ENCODE measurements around the gene PRAMEF12.

PRAMEF12 gene

DNA sequence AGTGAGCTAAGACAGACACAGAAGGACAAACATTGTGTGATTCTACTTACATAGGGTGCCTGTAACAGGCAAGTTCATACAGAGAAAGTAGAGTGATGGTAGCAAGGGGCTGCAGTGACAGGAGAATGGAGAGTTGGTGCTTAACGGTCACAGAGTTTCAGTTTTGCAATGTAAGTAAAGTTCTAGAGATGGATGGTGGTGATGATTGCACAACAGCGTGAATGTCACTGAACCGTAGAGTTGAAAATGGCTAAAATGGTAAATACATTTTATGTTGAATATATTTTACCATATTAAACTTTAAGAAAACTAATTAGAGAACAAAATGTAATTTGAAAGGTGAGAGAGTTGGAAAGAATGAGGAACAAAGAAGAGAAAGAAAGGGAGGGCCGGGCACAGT is 18.8 kb upstream of the PRAMEF12 start:
- Histone ChIP-seq H3K27ac (ENCODE audit: low read depth, low read length) (no peak overlapping the region), H2AFZ (ENCODE audit: low read length, unreplicated experiment) (no peak overlapping the region), H3K4me1 (ENCODE audit: control insufficient read depth, insufficient read depth, low read length, unreplicated experiment) (no peaks in the 10 kb centered on the region), H3K27me3 (ENCODE audit: insufficient read depth, low read length) (no peaks in the 10 kb centered on the region; the same call in 1 of the 2 replicates), H3K4me3 (ENCODE audit: low read depth, low read length) (no peak overlapping the region), H3K36me3 (ENCODE audit: insufficient read depth, low read length) (no peaks in the 10 kb centered on the region), H3K79me2 (ENCODE audit: control insufficient read depth, insufficient read depth, low read length, unreplicated experiment) (no peaks in the 10 kb centered on the region)

DNA sequence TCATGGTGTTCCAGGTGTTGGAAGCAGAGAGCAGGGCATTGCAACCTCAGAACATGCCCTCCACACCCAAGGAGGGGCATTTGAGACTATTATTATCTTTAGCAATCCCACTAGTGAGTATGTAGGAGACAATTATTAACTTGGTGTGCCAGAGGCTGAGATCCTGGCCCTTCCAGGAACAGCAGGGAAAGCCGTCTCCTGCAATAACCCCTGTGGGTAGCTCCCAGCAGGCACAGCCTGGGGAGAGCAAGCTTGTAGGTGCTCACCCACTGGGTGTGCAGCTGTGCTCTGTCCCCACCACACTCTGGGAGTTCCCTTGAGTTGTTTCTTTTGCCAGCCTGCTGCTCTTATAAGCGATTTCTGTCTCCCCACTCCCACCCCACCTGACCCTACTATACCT is 17.3 kb upstream of the PRAMEF12 start:
- H3K4me3 ChIP-seq (ENCODE audit: low read depth, low read length): no peak overlapping the region
- H3K36me3 ChIP-seq (ENCODE audit: insufficient read depth, low read length): no peaks in the 10 kb centered on the region
- H3K4me1 ChIP-seq (ENCODE audit: control insufficient read depth, insufficient read depth, low read length, unreplicated experiment): no peaks in the 10 kb centered on the region
- H3K27ac ChIP-seq (ENCODE audit: low read depth, low read length): no peak overlapping the region
- no peak overlapping the region for H2AFZ ChIP-seq (ENCODE audit: low read length, unreplicated experiment)
- no peaks in the 10 kb centered on the region; the same call in 1 of the 2 replicates for H3K27me3 ChIP-seq (ENCODE audit: insufficient read depth, low read length)
- H3K79me2 ChIP-seq (ENCODE audit: control insufficient read depth, insufficient read depth, low read length, unreplicated experiment): no peaks in the 10 kb centered on the region

DNA sequence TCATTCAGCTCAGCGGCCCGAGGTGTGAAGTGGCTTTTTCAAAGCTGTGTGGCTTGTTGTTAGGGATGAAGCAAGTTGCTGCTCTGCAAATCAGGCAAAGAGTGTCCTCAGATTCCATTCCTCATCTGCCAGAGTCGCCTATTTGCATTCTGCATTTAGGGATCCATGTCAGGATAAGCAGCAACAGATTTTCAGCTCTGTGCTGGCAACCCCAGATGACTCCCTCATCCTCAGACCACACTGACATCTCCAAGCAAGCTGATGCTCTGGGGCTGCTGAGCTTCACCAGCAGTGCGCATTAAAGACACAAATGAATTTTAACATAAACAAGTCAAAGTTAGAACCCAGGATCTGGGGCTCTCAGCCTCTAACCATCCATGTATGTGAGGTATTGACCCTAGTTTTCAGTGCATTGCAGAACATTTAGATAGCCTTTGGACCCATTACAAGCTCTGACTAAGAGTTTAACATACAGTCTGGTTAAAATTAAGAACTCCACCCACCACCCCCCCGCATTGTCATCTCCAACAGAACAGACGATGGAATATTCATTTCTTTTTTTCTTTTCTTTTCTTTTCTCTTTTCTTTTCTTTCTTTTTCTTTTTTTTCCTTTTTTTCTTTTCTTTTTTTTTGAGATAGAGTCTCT is 16.6 kb upstream of the PRAMEF12 start:
- H3K27me3 ChIP-seq (ENCODE audit: insufficient read depth, low read length): no peaks in the 10 kb centered on the region; the same call in 1 of the 2 replicates
- H3K4me1 ChIP-seq (ENCODE audit: control insufficient read depth, insufficient read depth, low read length, unreplicated experiment): no peaks in the 10 kb centered on the region
- H3K79me2 ChIP-seq (ENCODE audit: control insufficient read depth, insufficient read depth, low read length, unreplicated experiment): no peaks in the 10 kb centered on the region
- H3K4me3 ChIP-seq (ENCODE audit: low read depth, low read length): no peak overlapping the region
- no peak overlapping the region for H3K27ac ChIP-seq (ENCODE audit: low read depth, low read length)
- H2AFZ ChIP-seq (ENCODE audit: low read length, unreplicated experiment): no peak overlapping the region
- no peaks in the 10 kb centered on the region for H3K36me3 ChIP-seq (ENCODE audit: insufficient read depth, low read length)

DNA sequence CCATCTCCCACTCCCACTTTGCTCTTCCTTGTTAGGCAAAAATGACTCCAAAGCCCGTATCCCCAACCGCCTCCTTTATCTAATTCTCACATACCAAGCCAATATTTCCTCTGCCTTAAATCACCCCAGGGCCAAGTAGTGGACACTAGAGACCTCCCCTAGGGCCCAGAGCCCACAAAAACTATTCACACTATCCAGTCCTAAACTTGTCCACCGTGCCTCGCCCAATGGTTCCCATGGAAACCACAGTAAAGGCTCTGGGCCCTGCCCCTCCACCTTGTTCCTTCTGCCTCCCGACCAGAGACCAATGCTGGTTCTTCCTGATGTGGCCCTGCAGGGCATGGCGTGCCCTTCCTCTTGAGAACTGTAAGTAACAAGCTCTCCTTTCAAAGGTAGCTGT is 15.7 kb upstream of the PRAMEF12 start:
- no peaks in the 10 kb centered on the region for H3K4me1 ChIP-seq (ENCODE audit: control insufficient read depth, insufficient read depth, low read length, unreplicated experiment)
- no peak overlapping the region for H3K4me3 ChIP-seq (ENCODE audit: low read depth, low read length)
- no peak overlapping the region for H2AFZ ChIP-seq (ENCODE audit: low read length, unreplicated experiment)
- H3K27me3 ChIP-seq (ENCODE audit: insufficient read depth, low read length): no peaks in the 10 kb centered on the region; the same call in 1 of the 2 replicates
- no peaks in the 10 kb centered on the region for H3K36me3 ChIP-seq (ENCODE audit: insufficient read depth, low read length)
- H3K79me2 ChIP-seq (ENCODE audit: control insufficient read depth, insufficient read depth, low read length, unreplicated experiment): no peaks in the 10 kb centered on the region
- no peak overlapping the region for H3K27ac ChIP-seq (ENCODE audit: low read depth, low read length)

DNA sequence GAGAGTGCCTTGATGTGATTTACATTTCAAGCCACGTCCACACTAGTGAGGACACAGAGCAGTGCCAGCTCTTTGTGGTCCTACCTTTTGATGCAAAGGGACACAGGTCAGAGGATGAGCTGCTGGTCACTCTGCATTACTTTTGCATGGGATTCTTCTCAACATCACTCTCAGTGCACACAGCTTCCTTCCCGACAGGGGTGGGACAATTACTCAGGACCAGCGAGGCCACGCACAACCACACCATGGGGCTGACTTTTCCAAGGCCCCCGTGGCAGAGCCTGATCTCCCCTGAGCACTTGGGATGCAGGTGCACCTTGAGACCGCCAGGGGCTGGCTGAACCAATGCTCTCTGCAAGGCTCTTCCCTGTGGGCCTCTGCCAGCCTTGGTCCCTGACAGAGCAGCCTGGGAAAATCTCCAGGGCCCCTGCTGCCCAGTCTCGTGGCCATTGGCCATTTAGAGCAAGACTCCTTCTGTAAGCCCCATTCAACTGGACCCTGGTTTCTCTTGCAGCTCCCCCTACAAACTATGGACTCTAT is 13.2 kb upstream of the PRAMEF12 start:
- no peaks in the 10 kb centered on the region for H3K79me2 ChIP-seq (ENCODE audit: control insufficient read depth, insufficient read depth, low read length, unreplicated experiment)
- H3K27me3 ChIP-seq (ENCODE audit: insufficient read depth, low read length): no peaks in the 10 kb centered on the region
- H3K36me3 ChIP-seq (ENCODE audit: insufficient read depth, low read length): no peaks in the 10 kb centered on the region
- H3K27ac ChIP-seq (ENCODE audit: low read depth, low read length): no peak overlapping the region
- no peaks in the 10 kb centered on the region for H3K4me1 ChIP-seq (ENCODE audit: control insufficient read depth, insufficient read depth, low read length, unreplicated experiment)
- no peak overlapping the region for H2AFZ ChIP-seq (ENCODE audit: low read length, unreplicated experiment)
- no peak overlapping the region for H3K4me3 ChIP-seq (ENCODE audit: low read depth, low read length)

DNA sequence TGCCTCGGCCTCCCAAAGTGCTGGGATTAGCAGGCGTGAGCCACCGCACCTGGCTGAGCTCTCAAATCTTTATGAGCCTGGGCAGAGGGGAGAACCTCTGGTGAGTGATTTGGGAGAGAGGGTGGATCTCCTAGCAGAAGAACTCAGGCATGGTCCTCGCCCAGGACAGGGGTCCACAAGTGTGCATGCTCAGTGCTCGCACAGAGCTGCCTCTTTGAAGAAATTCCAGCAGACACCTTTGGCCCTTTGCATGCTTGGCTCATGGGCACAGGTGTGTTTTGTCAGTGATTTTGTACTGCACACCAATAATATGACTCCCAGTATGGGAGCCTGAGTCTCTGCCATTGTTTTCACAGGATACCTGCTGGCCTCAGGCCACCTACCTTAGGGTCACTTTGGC is 11.8 kb upstream of the PRAMEF12 start:
- no peak overlapping the region for H2AFZ ChIP-seq (ENCODE audit: low read length, unreplicated experiment)
- no peaks in the 10 kb centered on the region for H3K79me2 ChIP-seq (ENCODE audit: control insufficient read depth, insufficient read depth, low read length, unreplicated experiment)
- no peaks in the 10 kb centered on the region for H3K36me3 ChIP-seq (ENCODE audit: insufficient read depth, low read length)
- no peak overlapping the region for H3K27ac ChIP-seq (ENCODE audit: low read depth, low read length)
- H3K4me1 ChIP-seq (ENCODE audit: control insufficient read depth, insufficient read depth, low read length, unreplicated experiment): no peaks in the 10 kb centered on the region
- H3K4me3 ChIP-seq (ENCODE audit: low read depth, low read length): no peak overlapping the region
- H3K27me3 ChIP-seq (ENCODE audit: insufficient read depth, low read length): no peaks in the 10 kb centered on the region

DNA sequence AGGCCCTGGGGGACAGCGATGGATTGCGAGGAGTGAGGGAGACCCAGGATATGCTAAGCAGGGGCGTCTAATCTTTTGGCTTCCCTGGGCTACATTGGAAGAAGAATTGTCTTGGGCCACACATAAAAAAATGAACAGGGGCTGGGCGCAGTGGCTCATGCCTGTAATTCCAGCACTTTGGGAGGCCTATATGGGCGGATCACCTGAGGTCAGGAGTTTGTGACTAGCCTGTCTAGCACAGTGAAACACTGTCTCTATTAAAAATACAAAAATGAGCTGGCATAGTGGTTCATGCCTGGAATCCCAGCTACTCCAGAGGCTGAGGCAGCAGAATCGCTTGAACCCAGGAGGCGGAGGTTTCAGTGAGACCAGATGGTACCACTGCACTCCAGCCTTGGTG is 10.8 kb upstream of the PRAMEF12 start:
- no peak overlapping the region for H3K27ac ChIP-seq (ENCODE audit: low read depth, low read length)
- H3K79me2 ChIP-seq (ENCODE audit: control insufficient read depth, insufficient read depth, low read length, unreplicated experiment): no peaks in the 10 kb centered on the region
- no peaks in the 10 kb centered on the region for H3K4me1 ChIP-seq (ENCODE audit: control insufficient read depth, insufficient read depth, low read length, unreplicated experiment)
- no peaks in the 10 kb centered on the region for H3K27me3 ChIP-seq (ENCODE audit: insufficient read depth, low read length)
- H2AFZ ChIP-seq (ENCODE audit: low read length, unreplicated experiment): no peak overlapping the region
- H3K36me3 ChIP-seq (ENCODE audit: insufficient read depth, low read length): no peaks in the 10 kb centered on the region
- H3K4me3 ChIP-seq (ENCODE audit: low read depth, low read length): no peak overlapping the region

DNA sequence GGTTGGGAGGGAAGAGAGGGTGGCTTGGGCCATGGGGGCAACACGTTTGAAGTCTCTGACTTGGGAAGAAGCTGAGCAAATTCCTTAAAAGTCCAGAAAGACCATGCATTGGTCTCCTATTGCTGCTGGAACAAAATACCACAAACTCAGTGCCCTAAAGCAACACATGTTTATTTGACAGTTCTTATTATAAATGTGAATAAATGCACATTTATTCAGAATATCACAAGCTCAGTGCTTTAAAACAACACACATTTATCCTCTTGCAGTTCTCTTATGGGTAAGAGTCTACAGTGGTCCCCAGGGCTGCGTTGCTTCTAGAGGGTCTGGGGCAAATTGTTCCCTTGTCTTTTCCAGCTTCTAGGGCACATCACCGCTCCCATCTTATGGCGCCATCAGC is 10.1 kb upstream of the PRAMEF12 start:
- no peak overlapping the region for H2AFZ ChIP-seq (ENCODE audit: low read length, unreplicated experiment)
- no peaks in the 10 kb centered on the region for H3K36me3 ChIP-seq (ENCODE audit: insufficient read depth, low read length)
- H3K79me2 ChIP-seq (ENCODE audit: control insufficient read depth, insufficient read depth, low read length, unreplicated experiment): no peaks in the 10 kb centered on the region
- H3K4me3 ChIP-seq (ENCODE audit: low read depth, low read length): no peak overlapping the region
- H3K27ac ChIP-seq (ENCODE audit: low read depth, low read length): no peak overlapping the region
- H3K4me1 ChIP-seq (ENCODE audit: control insufficient read depth, insufficient read depth, low read length, unreplicated experiment): no peaks in the 10 kb centered on the region
- no peaks in the 10 kb centered on the region for H3K27me3 ChIP-seq (ENCODE audit: insufficient read depth, low read length)

DNA sequence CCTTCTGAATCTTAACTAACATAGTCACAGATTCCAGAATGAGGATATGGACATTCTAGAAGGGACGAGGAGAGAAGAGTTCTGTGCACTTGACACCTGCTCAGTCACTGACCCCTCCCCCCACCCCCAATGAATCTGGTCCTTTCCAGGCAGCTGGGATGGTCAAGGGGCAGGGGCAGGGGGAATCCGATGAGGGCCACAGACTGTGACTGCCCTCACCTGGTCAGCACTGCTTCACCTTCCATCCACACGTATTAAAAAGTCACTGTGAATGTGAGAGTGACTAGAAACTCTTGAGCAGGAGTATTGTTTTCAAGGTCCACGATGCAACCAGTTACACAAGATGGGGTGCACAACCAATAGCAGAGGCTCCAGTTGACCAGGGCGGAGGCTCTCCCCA is 9.5 kb upstream of the PRAMEF12 start:
- Histone ChIP-seq H3K27me3 (ENCODE audit: insufficient read depth, low read length) (no peaks in the 10 kb centered on the region), H3K79me2 (ENCODE audit: control insufficient read depth, insufficient read depth, low read length, unreplicated experiment) (no peaks in the 10 kb centered on the region), H3K27ac (ENCODE audit: low read depth, low read length) (no peak overlapping the region), H3K4me1 (ENCODE audit: control insufficient read depth, insufficient read depth, low read length, unreplicated experiment) (no peaks in the 10 kb centered on the region), H3K36me3 (ENCODE audit: insufficient read depth, low read length) (no peaks in the 10 kb centered on the region), H3K4me3 (ENCODE audit: low read depth, low read length) (no peak overlapping the region), H2AFZ (ENCODE audit: low read length, unreplicated experiment) (no peak overlapping the region)

DNA sequence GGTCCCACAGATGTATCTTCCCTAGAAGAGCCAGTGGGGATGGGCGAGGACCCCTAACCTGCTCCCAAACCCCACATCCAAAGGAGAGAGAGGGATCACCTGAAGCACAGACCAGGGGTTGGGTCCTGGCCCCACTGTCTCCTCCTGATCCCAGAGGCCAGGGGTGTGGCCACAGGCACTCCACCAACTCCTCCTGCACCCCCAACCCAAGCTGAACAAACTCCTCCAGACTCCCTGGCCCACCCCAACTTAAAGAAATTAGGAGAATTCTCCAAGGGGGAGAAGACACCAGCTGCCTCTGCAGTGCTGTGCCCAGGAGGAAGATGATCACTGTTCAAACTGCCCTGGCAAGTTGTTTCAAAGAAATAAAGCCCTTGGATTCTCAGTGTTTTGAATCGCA is 4.5 kb upstream of the PRAMEF12 start:
- Histone ChIP-seq H3K4me3 (ENCODE audit: low read depth, low read length) (no peak overlapping the region), H2AFZ (ENCODE audit: low read length, unreplicated experiment) (no peak overlapping the region), H3K4me1 (ENCODE audit: control insufficient read depth, insufficient read depth, low read length, unreplicated experiment) (no peaks in the 10 kb centered on the region), H3K27me3 (ENCODE audit: insufficient read depth, low read length) (peaks cover 3% of the 10 kb centered on the region; the same call in 1 of the 2 replicates), H3K79me2 (ENCODE audit: control insufficient read depth, insufficient read depth, low read length, unreplicated experiment) (no peaks in the 10 kb centered on the region), H3K36me3 (ENCODE audit: insufficient read depth, low read length) (no peaks in the 10 kb centered on the region), H3K27ac (ENCODE audit: low read depth, low read length) (no peak overlapping the region)

DNA sequence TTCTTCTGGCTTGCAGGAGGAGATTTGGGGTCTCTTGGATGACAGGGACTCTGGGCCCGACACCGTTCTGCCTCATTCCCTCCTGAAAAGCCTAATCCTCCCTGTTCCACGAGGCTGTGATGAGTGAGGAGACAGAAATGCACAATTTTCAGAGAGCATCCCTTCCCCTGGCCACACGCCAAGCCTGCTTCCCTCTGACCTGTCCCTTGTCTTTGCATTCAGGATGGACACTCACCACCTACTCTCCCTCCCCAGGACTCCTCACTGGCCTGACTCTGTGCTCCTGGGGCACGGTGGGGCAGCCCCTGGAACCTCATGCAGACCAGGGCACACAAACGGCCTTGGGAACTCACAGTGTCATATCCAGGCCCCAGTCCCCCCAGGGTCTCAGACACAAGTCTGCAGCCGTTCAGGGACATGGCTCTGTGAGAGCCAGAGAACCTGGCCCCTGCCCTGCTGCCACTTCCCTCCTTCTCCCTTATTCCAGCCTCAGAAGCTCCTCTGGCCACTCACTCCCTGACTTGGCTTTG is 3.5 kb upstream of the PRAMEF12 start:
- Histone ChIP-seq H2AFZ (ENCODE audit: low read length, unreplicated experiment) (no peak overlapping the region), H3K27me3 (ENCODE audit: insufficient read depth, low read length) (peaks cover 3% of the 10 kb centered on the region; the same call in 1 of the 2 replicates), H3K27ac (ENCODE audit: low read depth, low read length) (no peak overlapping the region), H3K79me2 (ENCODE audit: control insufficient read depth, insufficient read depth, low read length, unreplicated experiment) (no peaks in the 10 kb centered on the region), H3K36me3 (ENCODE audit: insufficient read depth, low read length) (no peaks in the 10 kb centered on the region), H3K4me3 (ENCODE audit: low read depth, low read length) (no peak overlapping the region), H3K4me1 (ENCODE audit: control insufficient read depth, insufficient read depth, low read length, unreplicated experiment) (no peaks in the 10 kb centered on the region)
